Occipital lobe (tissue), 2 donors: ENCODE data around the gene PDZK1IP1. TPM values are rescaled to one million over a fixed set of nuclear protein-coding genes. Genes with fewer than 3 reads are reported as not detected.
"Not testable (repeated sequence)": the region's sequence is repeated elsewhere in the genome, so short reads cannot be mapped to it uniquely, and the experiment has no call there.

ENCODE experiments used
- DNase-seq: peaks from one replicate; lab custom pipeline; 2025; lab: John Stamatoyannopoulos, UW
- total RNA-seq: library from RNA; depleted of rRNA; stranded (reverse); fragments of >200 nt; gene quantifications from one replicate; pipeline ENCODE4 v1.2.3, GENCODE V29; 2014

Gene PDZK1IP1
- total RNA-seq, 1 donor from 2014 or later, result not detected

GRCh38 chr1:47223921-47224675 lies 34.3 kb upstream of the PDZK1IP1 start:
- DNase-seq, result no peak

GRCh38 chr1:47223174-47223920 lies 33.5 kb upstream of the PDZK1IP1 start:
- no peak for DNase-seq

GRCh38 chr1:47222476-47222875 lies 32.6 kb upstream of the PDZK1IP1 start:
- no peak for DNase-seq

- DNase-seq, result no peak
Measured at GRCh38 chr1:47219590-47220220, 29.9 kb upstream of the PDZK1IP1 start.

- no peak for DNase-seq
Measured at GRCh38 chr1:47219001-47219400, 29.2 kb upstream of the PDZK1IP1 start.

- no peak for DNase-seq
Measured at GRCh38 chr1:47216278-47217059, 26.6 kb upstream of the PDZK1IP1 start.

GRCh38 chr1:47215713-47216112 lies 25.9 kb upstream of the PDZK1IP1 start:
- no peak for DNase-seq

GRCh38 chr1:47214549-47214948 lies 24.7 kb upstream of the PDZK1IP1 start:
- no peak for DNase-seq

GRCh38 chr1:47213230-47213963 lies 23.6 kb upstream of the PDZK1IP1 start:
- no peak for DNase-seq

- DNase-seq, result no peak
Measured at GRCh38 chr1:47212636-47213229, 22.9 kb upstream of the PDZK1IP1 start.

GRCh38 chr1:47211796-47212269 lies 22.0 kb upstream of the PDZK1IP1 start:
- no peak for DNase-seq

- no peak for DNase-seq
Measured at GRCh38 chr1:47210666-47211065, 20.8 kb upstream of the PDZK1IP1 start.

- no peak for DNase-seq
Measured at GRCh38 chr1:47209725-47210325, 20.0 kb upstream of the PDZK1IP1 start.

GRCh38 chr1:47209091-47209490 lies 19.3 kb upstream of the PDZK1IP1 start:
- no peak for DNase-seq

GRCh38 chr1:47208374-47208850 lies 18.6 kb upstream of the PDZK1IP1 start:
- no peak for DNase-seq

- DNase-seq, result no peak
Measured at GRCh38 chr1:47207803-47208373, 18.1 kb upstream of the PDZK1IP1 start.

GRCh38 chr1:47205918-47206317 lies 16.1 kb upstream of the PDZK1IP1 start:
- DNase-seq, result no peak

GRCh38 chr1:47203504-47203903 lies 13.7 kb upstream of the PDZK1IP1 start:
- not testable (repeated sequence) for DNase-seq

GRCh38 chr1:47201179-47201578 lies 11.3 kb upstream of the PDZK1IP1 start:
- no peak for DNase-seq
